Mammary epithelial cell (primary cell): ENCODE measurements around the gene VWA7.

Experiments
- EZH2 ChIP-seq: IDR thresholded peaks from 2 replicates; pipeline ENCODE4 v1.6.1; 2012; ENCODE audit warnings: low read length, inconsistent platforms, borderline replicate concordance
- TF ChIP-seq, protein P1 (sequence below), 2 donors: IDR thresholded peaks in 1 of 2; conservative IDR thresholded peaks in 1 of 2; 2 replicates each; pipeline ENCODE4 v1.5.1; 2011 to 2012; ENCODE audit warnings: inconsistent platforms in 2 of 2, low read length in 2 of 2, mild to moderate bottlenecking in 2 of 2, control low read depth in 1 of 2, low read depth in 1 of 2; ENCODE audit not compliant: insufficient read depth in 1 of 2; ENCODE audit errors: extremely low read depth in 1 of 2

DNA sequence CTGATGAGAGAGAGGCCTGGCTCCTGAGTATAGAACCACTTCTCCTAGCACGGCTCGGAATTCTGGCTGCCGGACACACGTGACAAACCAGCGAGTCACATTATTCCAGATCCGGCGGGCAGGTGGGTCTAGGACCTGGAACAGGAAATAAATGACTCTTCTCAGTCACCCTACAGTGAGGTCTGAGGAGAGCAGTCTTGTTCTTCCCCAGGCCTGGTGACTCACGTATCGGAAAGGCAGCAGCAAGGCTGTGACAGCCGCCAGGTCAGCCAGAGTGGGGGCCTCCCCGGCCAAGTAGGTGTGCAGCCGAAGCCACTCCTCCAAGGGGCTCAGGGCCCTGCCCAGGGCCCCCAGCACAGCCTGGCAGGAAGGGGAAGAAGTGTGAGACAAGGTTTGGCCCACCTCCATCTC, 15.6 kb upstream of the VWA7 start:
- TF ChIP-seq, protein P1, sequence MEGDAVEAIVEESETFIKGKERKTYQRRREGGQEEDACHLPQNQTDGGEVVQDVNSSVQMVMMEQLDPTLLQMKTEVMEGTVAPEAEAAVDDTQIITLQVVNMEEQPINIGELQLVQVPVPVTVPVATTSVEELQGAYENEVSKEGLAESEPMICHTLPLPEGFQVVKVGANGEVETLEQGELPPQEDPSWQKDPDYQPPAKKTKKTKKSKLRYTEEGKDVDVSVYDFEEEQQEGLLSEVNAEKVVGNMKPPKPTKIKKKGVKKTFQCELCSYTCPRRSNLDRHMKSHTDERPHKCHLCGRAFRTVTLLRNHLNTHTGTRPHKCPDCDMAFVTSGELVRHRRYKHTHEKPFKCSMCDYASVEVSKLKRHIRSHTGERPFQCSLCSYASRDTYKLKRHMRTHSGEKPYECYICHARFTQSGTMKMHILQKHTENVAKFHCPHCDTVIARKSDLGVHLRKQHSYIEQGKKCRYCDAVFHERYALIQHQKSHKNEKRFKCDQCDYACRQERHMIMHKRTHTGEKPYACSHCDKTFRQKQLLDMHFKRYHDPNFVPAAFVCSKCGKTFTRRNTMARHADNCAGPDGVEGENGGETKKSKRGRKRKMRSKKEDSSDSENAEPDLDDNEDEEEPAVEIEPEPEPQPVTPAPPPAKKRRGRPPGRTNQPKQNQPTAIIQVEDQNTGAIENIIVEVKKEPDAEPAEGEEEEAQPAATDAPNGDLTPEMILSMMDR (conservative IDR thresholded peaks at IDR 0.05 in 1 of 2, IDR thresholded peaks at IDR 0.05 in 1 of 2; ENCODE audit: extremely low read depth in 1 of 2, insufficient read depth in 1 of 2, low read depth in 1 of 2, low read length in 2 of 2): no peak
- TF ChIP-seq EZH2: no peak
